WTC11 (cell line): ENCODE results near the gene GHRL.

Experiments
- KAT7 ChIP-seq: sonication (generic); formaldehyde crosslinking; IDR thresholded peaks from 2 replicates; pipeline ENCODE4 v1.8.1; 2023; ENCODE audit warnings: missing genetic modification reagents, mild to moderate bottlenecking, borderline replicate concordance
- NFYB ChIP-seq: sonication (generic); formaldehyde crosslinking; conservative IDR thresholded peaks from 2 replicates; pipeline ENCODE4 v1.8.0; 2022; ENCODE audit warnings: low read depth, missing genetic modification reagents
- RORB ChIP-seq: fragments of 250-450 bp; sonication (Bioruptor Pico); IDR thresholded peaks from 2 replicates; pipeline ENCODE4 v1.9.0; 2021; ENCODE audit warnings: mild to moderate bottlenecking
- TF ChIP-seq, protein P1 (sequence below): fragments of 200-600 bp; IDR thresholded peaks from 2 replicates; pipeline ENCODE4 v1.8.0; 2022; ENCODE audit warnings: antibody characterized with exemption
- TF ChIP-seq, protein P2 (sequence below): sonication (generic); formaldehyde crosslinking; IDR thresholded peaks from 2 replicates; pipeline ENCODE4 v1.8.1; 2022; ENCODE audit warnings: low read depth, missing genetic modification reagents, borderline replicate concordance

DNA sequence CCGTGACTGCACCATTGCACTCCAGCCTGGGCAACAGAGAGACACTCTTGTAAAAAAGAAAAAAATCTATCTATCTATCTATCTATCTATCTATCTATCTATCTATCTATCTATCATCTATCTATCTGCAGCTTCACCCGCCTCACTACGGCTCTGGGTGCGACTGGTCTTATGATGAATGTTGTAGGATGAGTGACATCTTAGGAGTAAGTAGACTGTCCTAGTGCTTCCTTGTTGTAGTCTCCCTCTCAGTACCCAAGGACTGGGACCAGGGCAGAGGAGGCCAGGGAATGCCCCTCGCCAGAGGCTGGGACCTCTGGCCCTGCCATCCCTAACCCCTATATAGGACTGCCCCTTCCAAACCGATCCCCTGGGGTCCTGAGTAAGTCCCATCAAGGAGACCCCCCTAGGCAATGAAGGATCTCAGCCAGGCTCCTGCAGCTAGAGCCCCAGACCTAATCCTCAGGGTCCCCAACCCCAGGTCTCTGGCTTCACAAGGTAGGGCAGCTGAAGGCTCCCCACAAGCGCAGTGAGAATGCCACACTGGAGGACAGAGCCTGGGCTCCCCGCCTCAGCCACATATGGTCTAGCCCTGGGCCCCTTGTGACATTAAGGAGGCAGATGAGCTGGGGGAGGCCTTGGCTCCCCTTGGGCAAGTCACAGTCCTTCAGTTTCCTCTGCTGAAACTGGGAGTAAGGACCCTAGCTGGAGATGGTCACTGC is 29.0 kb upstream of the GHRL start:
- TF ChIP-seq NFYB (CRISPR knock-in tag) (no peak), KAT7 (CRISPR knock-in tag) (no peak), RORB (CRISPR knock-in tag) (no peak)
- TF ChIP-seq, protein P1, sequence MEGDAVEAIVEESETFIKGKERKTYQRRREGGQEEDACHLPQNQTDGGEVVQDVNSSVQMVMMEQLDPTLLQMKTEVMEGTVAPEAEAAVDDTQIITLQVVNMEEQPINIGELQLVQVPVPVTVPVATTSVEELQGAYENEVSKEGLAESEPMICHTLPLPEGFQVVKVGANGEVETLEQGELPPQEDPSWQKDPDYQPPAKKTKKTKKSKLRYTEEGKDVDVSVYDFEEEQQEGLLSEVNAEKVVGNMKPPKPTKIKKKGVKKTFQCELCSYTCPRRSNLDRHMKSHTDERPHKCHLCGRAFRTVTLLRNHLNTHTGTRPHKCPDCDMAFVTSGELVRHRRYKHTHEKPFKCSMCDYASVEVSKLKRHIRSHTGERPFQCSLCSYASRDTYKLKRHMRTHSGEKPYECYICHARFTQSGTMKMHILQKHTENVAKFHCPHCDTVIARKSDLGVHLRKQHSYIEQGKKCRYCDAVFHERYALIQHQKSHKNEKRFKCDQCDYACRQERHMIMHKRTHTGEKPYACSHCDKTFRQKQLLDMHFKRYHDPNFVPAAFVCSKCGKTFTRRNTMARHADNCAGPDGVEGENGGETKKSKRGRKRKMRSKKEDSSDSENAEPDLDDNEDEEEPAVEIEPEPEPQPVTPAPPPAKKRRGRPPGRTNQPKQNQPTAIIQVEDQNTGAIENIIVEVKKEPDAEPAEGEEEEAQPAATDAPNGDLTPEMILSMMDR: no peak
- TF ChIP-seq, protein P2, sequence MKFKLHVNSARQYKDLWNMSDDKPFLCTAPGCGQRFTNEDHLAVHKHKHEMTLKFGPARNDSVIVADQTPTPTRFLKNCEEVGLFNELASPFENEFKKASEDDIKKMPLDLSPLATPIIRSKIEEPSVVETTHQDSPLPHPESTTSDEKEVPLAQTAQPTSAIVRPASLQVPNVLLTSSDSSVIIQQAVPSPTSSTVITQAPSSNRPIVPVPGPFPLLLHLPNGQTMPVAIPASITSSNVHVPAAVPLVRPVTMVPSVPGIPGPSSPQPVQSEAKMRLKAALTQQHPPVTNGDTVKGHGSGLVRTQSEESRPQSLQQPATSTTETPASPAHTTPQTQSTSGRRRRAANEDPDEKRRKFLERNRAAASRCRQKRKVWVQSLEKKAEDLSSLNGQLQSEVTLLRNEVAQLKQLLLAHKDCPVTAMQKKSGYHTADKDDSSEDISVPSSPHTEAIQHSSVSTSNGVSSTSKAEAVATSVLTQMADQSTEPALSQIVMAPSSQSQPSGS (CRISPR knock-in tag): no peak
